ENCODE results near the gene NCAPD3.

GRCh38 chr11:134131628-134132244, 92.0 kb downstream of the NCAPD3 start:
- TF ChIP-seq POLR2AphosphoS5 (IDR thresholded peaks at IDR 0.05; ENCODE audit: insufficient read depth, low read depth, low read length): no peak
- no peak for TF ChIP-seq CTCF (IDR thresholded peaks at IDR 0.05; ENCODE audit: extremely low read depth in 1 of 2, insufficient read depth in 1 of 2, low read depth in 1 of 2, low read length in 2 of 2)
- no peak for TF ChIP-seq EZH2 (IDR thresholded peaks at IDR 0.05; ENCODE audit: borderline replicate concordance, low read depth, low read length, severe bottlenecking)
- TF ChIP-seq POLR2A (IDR thresholded peaks at IDR 0.05; ENCODE audit: low read depth, low read length): no peak
- TF ChIP-seq MAX (IDR thresholded peaks at IDR 0.05; ENCODE audit: insufficient read depth, insufficient read length): no peak
- no peak for TF ChIP-seq FOS (IDR thresholded peaks at IDR 0.05; ENCODE audit: borderline replicate concordance, insufficient read depth, low read length)
- no peak for TF ChIP-seq MYC (IDR thresholded peaks at IDR 0.05; ENCODE audit: low read depth, low read length)
